Prostate gland (tissue), 2 donors: ENCODE results near the gene ANKS1B.

Experiments used
- CTCF ChIP-seq, 4 experiments: fragments of 200-600 bp in 2 of 4; fragments of 450-650 bp in 2 of 4; sonication (generic) in 2 of 4; IDR thresholded peaks; 1 replicate in 3 of 4; 2 replicates in 1 of 4; pipeline ENCODE4 v1.5.1; 2016 to 2019; ENCODE audit warnings: antibody characterized with exemption in 4 of 4, mild to moderate bottlenecking in 2 of 4, moderate library complexity in 2 of 4
- POLR2AphosphoS5 ChIP-seq: sonication (generic); formaldehyde crosslinking; IDR thresholded peaks from one replicate; pipeline ENCODE4 v1.6.1; 2017; ENCODE audit warnings: antibody characterized with exemption

GRCh38 chr12:98699586-98699985, 1285.2 kb downstream of the ANKS1B start:
- no peak for TF ChIP-seq CTCF (IDR thresholded peaks at IDR 0.05)
- TF ChIP-seq POLR2AphosphoS5: no peak
